ENCODE data around the gene LZIC. TPM values are rescaled to one million over a fixed set of nuclear protein-coding genes. Genes with fewer than 3 reads are reported as not detected.

Gene LZIC
- total and polyA plus RNA-seq, 9 of the 15 experiments (the other 6 are each of a cell fraction or from before 2014, with no cell fraction given): 32.9 to 109 (median 61.7) TPM

DNA sequence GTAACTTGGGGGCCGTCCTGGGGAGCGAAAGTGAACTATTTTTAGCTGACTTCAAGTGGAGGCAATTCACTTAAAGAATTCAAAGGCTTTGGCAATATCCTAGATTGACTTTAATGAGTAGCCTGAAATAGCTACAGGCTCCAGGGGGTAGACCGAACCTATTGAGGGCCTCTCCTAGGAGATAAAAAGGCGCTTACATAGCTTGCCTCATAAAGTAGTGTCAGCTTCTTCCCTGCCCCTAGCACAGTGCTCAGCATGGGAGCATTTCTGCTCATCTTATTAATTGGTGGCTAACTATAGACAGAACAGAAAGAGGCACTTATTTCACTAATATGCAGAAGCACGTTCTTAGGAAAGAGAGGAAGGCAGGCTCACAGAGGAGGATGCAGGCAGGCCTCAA, 20.8 kb downstream of the LZIC start:
- H3K36me3 ChIP-seq (ENCODE audit: control insufficient read depth, insufficient read depth, low read length): no peaks in the 10 kb centered on the region
- H3K9ac ChIP-seq (ENCODE audit: insufficient read depth in 1 of 2, low read depth in 2 of 2, low read length in 2 of 2): no peak overlapping the region
- no peaks in the 10 kb centered on the region for H4K20me1 ChIP-seq (replicated peaks; ENCODE audit: control insufficient read depth, insufficient read depth, low read length)
- ATAC-seq (peak; percentile 60), DNase-seq (ENCODE audit: extremely low read depth in 1 of 4, low spot score in 3 of 4) (peak in 1 of 4 experiments; percentile 8), FAIRE-seq (no peak)
- no peaks in the 10 kb centered on the region for H3K9me1 ChIP-seq (ENCODE audit: control insufficient read depth, insufficient read depth, low read length)
- H3K4me1 ChIP-seq (replicated peaks in 1 of 2; ENCODE audit: control insufficient read depth in 2 of 2, insufficient read depth in 2 of 2, low read length in 2 of 2): peaks cover 0 to 2% of the 10 kb centered on the region in 2 experiments; a peak in 2 of 5 replicates
- no peak overlapping the region for H3K4me3 ChIP-seq
- no peak for TF ChIP-seq POLR2H (tag; IDR thresholded peaks at IDR 0.05; ENCODE audit: low read depth)
- no peak for TF ChIP-seq ZNF699 (CRISPR knock-in tag; IDR thresholded peaks at IDR 0.05; ENCODE audit: insufficient replicate concordance)
- no peak for TF ChIP-seq NFRKB (IDR thresholded peaks at IDR 0.05; ENCODE audit: low read depth)
- TF ChIP-seq HNRNPL (IDR thresholded peaks at IDR 0.05; ENCODE audit: low read depth, low read length): no peak
- TF ChIP-seq HNRNPH1 (optimal IDR thresholded peaks at IDR 0.05; ENCODE audit: low read depth, low read length): no peak
- TF ChIP-seq TBL1XR1 (IDR thresholded peaks at IDR 0.05; ENCODE audit: low read length in 2 of 2): no peak
- no peak for TF ChIP-seq CC2D1A (IDR thresholded peaks at IDR 0.05)
- no peak for TF ChIP-seq ZNF134 (CRISPR knock-in tag; conservative IDR thresholded peaks at IDR 0.05)
- no peak for TF ChIP-seq ETS2 (tag; IDR thresholded peaks at IDR 0.05; ENCODE audit: borderline replicate concordance, poor library complexity, severe bottlenecking)
- no peak for TF ChIP-seq ZNF24 (IDR thresholded peaks at IDR 0.05)
- TF ChIP-seq ZNF75A (CRISPR knock-in tag; IDR thresholded peaks at IDR 0.05): no peak
- peak overlapping the region; percentile 16; the same call in 1 of the 2 replicates for H2AFZ ChIP-seq (ENCODE audit: low read depth, low read length)
- no peaks in the 10 kb centered on the region for H3K27me3 ChIP-seq (ENCODE audit: control insufficient read depth in 2 of 2, insufficient read depth in 2 of 2, low read length in 2 of 2)
- no TSS peak for BruUV-seq (replicated peaks)
- H3K27ac ChIP-seq (ENCODE audit: extremely low read depth, low read depth, low read length): no peak overlapping the region
- intact Hi-C loops (cut with micrococcal nuclease): no loop called here
- H3K4me2 ChIP-seq (ENCODE audit: insufficient read depth, low read length): no peak overlapping the region
- ChIA-PET POLR2A (interaction anchor here (0.7 to 1.1 kb wide), 6 partner anchors 10 to 268 kb away, joined by 3 to 5 read pairs (median 3); partner anchors contain the start of gene CTNNBIP1), CTCF (ENCODE audit: low intra/inter-chr PET ratio) (no interaction called here)
- H3K9me3 ChIP-seq (replicated peaks; ENCODE audit: control insufficient read depth, insufficient read depth, low read depth, low read length): no peaks in the 10 kb centered on the region
- H3K79me2 ChIP-seq (ENCODE audit: control insufficient read depth, insufficient read depth, low read length): no peaks in the 10 kb centered on the region
- in situ Hi-C loops (cut with MboI): no loop called here
- WGBS (ENCODE audit: insufficient coverage, low coverage, missing lambda C conversion rate): 38% methylated on average over 5 of the region's 5 CpGs

Data from K562 (cell line).